Limb (tissue), 2 donors: Measurements from ENCODE around the gene B3GALT4.
A peak's percentile ranks its signal among the peaks of the same experiment; 100 is the strongest.
"Not testable (repeated sequence)": the region's sequence is repeated elsewhere in the genome, so short reads cannot be mapped to it uniquely, and the experiment has no call there.

ENCODE experiments used
- DNase-seq, 2 donors: peaks; one replicate each; pipeline ENCODE4 v3.0.0-alpha.2; 2016; ENCODE audit errors: extremely low spot score in 2 of 2

Gene B3GALT4

DNA sequence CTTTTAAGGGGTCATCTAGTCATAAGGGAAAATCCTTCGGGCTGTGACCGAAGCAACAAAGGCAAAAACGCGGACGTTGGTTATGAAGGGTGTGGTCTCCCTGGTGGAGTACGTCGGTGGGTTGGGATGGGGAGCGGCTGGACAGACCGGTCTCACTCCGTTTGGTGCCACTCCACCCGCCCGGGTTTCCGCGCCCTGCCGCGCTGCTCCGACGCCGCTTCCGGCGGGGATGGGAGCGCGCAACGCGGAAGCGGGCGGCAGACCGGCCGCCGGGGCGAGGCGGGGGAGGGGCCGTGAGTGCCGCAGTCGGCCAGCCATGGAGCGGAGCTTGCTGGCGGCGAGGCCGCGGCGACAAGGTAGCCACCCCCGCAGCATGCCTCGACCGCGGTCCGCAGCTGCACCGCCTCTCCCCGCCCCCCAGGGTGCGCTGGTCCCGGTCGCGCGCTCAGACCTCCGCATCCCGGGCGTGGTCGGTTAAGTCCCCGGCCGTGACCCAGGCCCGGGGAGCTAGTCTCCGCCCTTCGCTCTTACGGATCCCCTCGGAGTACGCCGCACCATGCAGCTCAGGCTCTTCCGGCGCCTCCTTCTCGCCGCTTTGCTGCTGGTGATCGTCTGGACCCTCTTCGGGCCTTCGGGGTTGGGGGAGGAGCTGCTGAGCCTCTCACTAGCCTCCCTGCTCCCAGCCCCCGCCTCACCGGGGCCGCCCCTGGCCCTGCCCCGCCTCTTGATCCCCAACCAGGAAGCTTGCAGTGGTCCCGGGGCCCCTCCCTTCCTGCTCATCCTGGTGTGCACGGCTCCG lies at the start of gene B3GALT4:
TSS of gene B3GALT4 (plus strand) at position 260 of the 799 bp plus-strand sequence. CDS start at position 557, 297 bp downstream.
- DNase-seq: peak; percentile 54 to 81

GRCh38 chr6:33235221-33235634 lies 41.7 kb upstream of the B3GALT4 start:
- DNase-seq: no peak

GRCh38 chr6:33236328-33236727 lies 40.6 kb upstream of the B3GALT4 start:
- DNase-seq: no peak

GRCh38 chr6:33236852-33237251 lies 40.1 kb upstream of the B3GALT4 start:
- DNase-seq: no peak

- no peak for DNase-seq
Measured at GRCh38 chr6:33237741-33238140, 39.2 kb upstream of the B3GALT4 start.

DNA sequence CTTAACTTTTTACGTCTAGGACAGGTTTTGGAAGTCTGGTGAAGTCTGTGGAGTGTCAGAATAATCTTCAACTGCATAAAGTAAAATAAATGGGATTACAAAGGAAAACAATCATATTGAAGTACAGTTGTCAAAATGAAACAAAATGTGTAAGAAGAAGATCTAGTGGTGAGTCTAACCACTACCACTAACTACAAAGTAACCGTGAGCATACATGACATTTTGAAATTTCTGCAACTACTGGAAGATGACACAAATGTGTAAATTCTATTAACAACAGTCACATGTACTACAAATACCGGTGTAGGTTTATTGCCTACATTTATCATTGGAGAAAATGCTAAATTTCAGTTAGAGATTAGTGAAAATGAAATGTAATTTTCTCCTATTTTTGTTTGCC lies 35.0 kb upstream of the B3GALT4 start:
- DNase-seq: no peak

DNA sequence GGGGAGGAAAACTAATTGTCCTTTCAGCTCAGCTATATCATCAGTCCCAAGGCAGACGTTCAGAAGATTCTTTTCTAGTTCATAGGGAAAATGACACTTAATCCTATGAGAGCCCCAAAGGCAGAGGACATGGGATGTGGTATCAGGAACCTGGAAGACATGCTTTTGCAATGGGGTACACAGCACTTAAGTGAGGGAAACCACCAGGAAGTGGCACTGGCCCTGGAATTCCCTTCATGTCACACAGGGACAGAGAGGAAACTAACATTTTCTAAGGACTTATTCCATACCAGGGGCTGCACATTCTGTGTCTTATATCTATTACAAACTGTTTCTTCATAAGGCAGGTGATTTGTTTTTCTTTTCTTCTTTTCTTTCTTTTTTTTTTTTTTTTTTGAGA lies 33.4 kb upstream of the B3GALT4 start:
- no peak for DNase-seq

DNA sequence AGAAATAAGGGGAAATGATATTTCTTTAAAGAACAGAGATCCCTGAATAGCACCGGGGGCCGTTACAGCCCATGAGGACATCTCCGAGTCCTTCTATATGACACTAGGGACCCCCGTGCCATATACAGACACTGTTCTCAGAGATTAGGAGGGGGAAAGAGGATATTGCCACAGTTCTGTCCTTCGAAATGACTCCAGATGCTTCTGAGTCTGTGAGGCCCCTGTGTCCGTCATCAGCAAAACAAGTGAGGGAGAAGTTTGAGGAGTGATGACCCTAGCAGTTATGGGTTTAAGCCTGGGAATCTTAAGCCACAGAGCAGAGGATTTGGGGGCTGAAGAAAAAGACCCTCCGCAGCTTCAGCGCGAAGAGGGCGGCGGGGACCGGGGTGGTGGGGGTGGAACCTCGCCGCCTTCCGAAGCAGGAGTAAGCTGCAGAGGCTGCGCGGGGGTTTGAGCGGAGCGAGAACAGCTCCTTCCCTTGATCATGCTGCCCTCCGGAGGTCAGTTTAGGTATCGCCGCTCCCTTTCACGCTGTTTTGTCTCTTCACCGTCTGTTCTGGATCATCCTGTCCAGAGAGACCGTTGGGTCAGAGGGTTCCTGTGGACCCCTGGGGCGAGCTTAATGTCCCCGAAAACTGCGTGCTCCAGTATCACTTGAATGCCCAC lies 28.8 kb upstream of the B3GALT4 start:
- peak; percentile 91 to 94 for DNase-seq

DNA sequence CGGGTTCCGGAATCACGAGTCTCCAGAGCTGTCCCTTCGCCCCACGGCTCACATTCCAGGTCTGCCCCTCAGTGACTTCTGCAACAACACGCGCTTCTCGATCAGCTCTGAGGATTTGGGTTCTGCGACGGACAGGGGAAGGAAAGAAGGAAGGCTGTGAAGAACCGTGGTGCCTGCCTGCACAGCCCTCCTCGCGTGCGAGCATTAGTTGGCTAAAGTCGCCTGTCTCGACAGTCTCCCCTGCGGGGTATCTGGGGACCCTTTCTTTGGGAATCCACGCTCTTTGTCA lies 28.3 kb upstream of the B3GALT4 start:
- no peak for DNase-seq

GRCh38 chr6:33248932-33249731 lies 27.8 kb upstream of the B3GALT4 start:
- DNase-seq: peak; percentile 93 to 99

- no peak for DNase-seq
Measured at GRCh38 chr6:33249732-33250630, 26.9 kb upstream of the B3GALT4 start.

DNA sequence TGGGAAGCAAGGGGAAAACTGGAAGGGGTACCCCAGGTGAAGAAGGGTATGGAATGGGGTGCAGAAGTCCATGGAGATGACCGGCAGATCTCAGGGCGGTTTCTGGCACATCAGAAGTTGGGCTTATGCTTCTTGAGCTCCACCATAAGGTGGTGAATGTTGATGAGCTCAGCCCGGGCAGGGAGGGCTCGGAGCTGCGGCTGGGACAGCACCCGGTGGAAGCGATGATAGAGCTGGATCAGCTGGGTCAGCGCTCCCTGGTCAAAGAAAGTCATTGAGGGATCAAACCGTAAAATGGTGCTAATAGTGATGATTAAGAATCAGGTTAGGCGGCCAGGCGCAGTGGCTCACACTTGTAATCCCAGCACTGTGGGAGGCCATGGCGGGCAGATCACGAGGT lies 26.2 kb upstream of the B3GALT4 start:
- no peak for DNase-seq

DNA sequence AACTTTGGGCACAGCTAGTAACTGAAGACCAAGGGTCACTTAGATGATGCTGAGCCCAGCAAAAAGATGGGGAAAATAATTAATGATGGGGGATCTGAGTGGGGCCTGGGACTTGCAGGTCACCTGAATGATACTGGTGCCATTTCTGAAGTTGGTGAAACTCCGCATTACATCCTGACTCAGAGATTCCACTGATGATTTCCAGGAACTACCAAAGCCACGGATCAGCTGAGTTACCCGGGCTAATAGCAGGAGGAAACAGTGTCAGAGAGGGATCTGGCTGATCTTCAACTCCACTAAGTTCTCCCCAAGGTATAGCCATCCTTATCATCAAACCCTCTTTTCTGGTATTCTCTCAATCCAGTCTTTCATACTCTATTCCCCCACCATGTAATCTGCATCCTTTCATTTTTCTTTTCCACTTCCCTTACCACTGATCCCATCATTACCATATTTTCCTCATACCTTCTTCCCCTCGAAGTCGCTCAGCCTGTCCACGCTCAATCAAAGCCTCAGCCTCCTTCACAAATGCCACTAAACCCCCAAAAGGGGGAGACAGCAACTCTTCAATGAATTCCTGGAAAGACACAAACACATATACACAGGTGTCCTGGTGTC lies 25.4 kb upstream of the B3GALT4 start:
- no peak for DNase-seq

- no peak for DNase-seq
Measured at GRCh38 chr6:33252759-33253158, 24.2 kb upstream of the B3GALT4 start.

GRCh38 chr6:33254591-33254990 lies 22.3 kb upstream of the B3GALT4 start:
- DNase-seq: no peak

DNA sequence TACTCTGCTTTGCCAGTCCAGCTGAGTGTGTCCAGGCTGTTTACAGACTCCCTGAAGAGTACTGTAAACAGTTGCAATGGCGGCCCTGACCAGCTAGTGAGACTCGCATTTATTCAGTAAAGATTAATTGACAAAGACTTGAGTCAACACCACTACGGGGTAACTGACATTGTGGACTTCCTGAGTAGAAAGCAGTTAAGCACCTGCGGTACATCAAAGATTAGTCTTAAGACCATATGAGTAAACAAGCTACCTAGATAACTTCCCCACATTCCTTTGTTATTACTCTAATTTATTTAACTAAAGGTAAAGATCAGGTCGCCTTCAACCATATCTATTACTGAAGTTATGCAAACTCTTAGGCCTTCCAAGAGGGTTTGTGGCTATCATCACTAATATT lies 17.9 kb upstream of the B3GALT4 start:
- no peak for DNase-seq

DNA sequence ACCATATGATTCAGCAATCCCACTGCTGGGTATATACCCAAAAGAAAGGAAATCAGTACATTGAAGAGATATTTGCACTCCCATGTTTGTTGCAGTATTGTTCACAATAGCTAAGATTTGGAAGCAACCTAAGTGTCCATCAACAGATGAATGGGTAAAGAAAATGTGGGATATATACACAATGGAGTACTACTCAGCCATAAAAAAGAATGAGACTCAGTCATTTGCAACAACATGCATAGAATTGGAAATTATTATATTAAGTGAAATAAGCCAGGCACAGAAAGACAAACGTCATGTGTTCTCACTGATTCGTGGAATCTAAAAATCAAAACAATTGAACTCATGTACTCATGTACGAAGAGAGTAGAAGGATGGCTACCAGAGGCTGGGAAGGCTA lies 14.4 kb upstream of the B3GALT4 start:
- not testable (repeated sequence) for DNase-seq

GRCh38 chr6:33264015-33264414 lies 12.9 kb upstream of the B3GALT4 start:
- no peak for DNase-seq

DNA sequence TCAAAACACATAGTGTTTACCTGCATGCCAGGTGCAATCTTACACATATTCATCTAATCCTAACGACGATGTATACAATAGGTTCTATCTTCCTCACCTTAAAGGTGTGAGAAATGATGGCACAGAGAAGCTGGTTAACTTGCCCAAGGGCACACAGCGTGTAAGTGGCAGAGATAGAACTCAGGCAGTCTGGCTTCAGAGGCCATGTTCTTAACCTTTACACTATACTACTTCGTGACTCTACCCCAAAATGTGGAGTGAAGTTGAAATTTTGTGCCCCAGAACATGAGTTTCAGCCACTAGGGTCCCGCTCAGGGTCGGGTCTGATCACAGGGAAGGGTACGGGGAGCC lies 5.8 kb upstream of the B3GALT4 start:
- no peak for DNase-seq

DNA sequence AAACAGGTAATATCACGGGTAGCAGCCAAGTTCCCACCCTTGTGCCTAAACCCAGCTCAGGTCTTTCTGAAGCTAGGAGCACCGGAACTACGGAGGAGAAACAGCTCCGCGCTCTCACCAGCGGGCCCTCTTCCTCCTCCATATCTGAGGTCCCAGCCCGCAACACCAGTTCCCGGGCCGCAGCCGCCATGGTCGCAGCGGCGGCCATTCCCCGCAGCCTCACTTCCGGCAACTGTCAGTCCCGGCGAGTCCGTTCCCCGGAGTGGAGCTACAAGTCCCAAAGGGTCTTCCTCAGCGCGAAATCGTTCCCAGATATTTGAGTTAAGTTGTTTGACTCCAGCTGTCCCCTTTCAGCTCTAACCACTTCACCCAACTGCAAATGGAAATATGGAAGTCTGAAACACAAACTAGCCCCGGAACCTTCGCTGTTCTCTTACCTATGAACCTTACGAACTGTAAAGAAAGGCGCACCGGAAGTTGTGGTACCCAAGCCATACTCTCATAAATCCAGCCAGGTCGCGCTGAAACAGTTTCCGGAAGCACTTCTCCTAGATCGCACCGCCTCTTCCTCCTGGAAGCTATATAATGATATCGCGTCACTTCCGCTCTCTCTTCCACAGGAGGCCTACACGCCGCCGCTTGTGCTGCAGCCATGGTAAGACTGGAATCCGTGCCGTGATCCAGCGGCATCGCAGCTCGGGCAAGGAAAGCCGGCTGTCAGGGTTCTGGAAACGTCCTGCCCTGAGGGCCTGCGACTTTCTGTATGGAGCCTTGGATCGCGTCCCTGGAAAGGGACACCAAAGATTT lies 5.3 kb upstream of the B3GALT4 start, which contains the start of the genes RPS18 and VPS52:
TSS of gene RPS18 (plus strand) at position 608 of the 807 bp plus-strand sequence. CDS start at position 653, 45 bp downstream.
TSS of gene VPS52 (minus strand) at position 409 of the 807 bp plus-strand sequence. CDS start at position 208, 201 bp downstream.
- peak; percentile 92 to 99 for DNase-seq
